NCI-H187 (cell line): ENCODE data around the gene F12.
A peak's percentile ranks its signal among the peaks of the same experiment; 100 is the strongest.

ENCODE experiments used
- DNase-seq, 2 experiments: peaks; one replicate each; lab custom pipeline; 2025; lab: John Stamatoyannopoulos, UW

The F12 gene

GRCh38 chr5:177409043-177409801 lies at the start of gene F12:
Gene F12, minus strand, starts transcription at chr5:177409564. Its CDS starts 37 bp downstream, at chr5:177409527.
- DNase-seq, result no peak

DNA sequence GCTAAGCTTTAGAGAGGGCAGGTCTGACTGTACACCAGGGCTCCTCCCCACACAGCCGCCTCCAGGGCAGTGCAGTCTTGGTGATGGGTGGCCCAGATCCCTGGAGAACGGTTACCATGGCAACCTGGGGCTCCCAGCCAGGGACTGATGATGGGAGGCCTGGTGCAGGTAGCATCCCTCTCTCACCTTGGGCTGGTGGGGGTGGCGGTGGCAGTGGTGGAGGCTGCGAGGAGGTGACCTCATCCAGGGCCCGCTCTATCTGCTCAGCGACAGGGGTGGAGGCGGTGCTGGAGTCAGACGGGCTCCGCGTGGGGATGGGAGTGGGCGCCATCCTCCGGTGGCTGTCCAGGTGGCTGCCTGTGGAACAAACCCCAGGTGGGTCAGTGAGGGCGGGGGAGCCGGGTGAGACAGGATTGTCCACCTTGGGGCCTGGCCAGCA lies 49.6 kb upstream of the F12 start:
- DNase-seq, result no peak

GRCh38 chr5:177457852-177458681 lies 48.7 kb upstream of the F12 start:
- no peak for DNase-seq

GRCh38 chr5:177456976-177457851 lies 47.9 kb upstream of the F12 start:
- DNase-seq, result peak; percentile 13 to 74

DNA sequence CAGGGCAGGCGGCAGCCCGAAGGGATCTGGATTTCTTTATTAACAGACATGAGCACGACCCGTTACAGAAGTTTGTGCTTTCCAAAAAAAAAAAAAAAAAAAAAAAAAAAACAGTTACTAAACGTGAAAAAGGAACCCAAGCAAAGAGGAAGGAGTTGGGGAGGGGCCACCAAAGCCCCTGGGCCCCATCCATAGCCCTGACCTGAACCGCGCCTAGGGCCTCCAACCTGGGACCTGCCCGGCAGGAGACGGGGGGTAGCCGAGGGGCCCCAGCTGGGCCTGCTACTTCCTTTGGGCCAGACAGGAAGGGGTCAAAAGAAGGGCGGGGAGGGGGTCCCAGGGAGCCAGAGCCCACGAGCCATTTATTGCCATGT lies 47.2 kb upstream of the F12 start:
- DNase-seq, result no peak

GRCh38 chr5:177455661-177456590 lies 46.6 kb upstream of the F12 start:
- DNase-seq, result peak; percentile 85 to 86

- DNase-seq, result peak; percentile 51 to 65
Observed at GRCh38 chr5:177455036-177455660, 45.8 kb upstream of the F12 start.

DNA sequence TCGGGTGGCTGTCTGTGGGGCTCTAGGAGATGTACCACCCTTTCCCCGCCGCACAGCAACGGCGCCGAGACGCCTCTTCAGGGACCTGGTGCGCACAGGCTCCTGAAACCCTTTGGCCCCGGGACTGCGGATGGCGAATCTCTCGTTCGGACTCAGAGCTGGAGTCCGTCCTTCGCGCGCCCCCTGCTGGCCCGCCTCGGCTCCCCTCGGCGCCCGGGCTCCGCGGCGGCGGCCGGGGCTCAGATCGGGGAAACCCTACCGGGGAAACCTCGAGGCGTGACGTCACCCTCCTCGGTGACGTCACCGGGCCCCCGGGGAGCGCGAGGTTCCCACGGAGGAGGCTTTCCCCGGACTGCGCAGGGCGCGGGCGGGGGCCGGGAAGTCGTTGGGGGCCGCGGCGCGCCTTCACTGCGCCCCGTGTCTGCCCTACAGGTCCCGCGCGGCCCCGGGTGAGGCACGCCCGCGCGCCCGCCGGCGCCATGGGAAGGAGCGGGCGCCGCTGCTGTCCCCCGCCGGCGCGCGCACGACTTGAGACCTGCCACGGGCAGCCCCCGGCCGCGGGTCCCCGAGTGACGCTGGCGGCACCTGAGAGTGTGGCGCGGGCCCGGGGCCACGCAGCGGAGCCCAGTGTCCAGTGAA lies 45.2 kb upstream of the F12 start:
- peak; percentile 70 to 86 for DNase-seq

GRCh38 chr5:177453852-177454396 lies 44.6 kb upstream of the F12 start:
- DNase-seq, result no peak

GRCh38 chr5:177452688-177453638 lies 43.6 kb upstream of the F12 start:
- no peak for DNase-seq

DNA sequence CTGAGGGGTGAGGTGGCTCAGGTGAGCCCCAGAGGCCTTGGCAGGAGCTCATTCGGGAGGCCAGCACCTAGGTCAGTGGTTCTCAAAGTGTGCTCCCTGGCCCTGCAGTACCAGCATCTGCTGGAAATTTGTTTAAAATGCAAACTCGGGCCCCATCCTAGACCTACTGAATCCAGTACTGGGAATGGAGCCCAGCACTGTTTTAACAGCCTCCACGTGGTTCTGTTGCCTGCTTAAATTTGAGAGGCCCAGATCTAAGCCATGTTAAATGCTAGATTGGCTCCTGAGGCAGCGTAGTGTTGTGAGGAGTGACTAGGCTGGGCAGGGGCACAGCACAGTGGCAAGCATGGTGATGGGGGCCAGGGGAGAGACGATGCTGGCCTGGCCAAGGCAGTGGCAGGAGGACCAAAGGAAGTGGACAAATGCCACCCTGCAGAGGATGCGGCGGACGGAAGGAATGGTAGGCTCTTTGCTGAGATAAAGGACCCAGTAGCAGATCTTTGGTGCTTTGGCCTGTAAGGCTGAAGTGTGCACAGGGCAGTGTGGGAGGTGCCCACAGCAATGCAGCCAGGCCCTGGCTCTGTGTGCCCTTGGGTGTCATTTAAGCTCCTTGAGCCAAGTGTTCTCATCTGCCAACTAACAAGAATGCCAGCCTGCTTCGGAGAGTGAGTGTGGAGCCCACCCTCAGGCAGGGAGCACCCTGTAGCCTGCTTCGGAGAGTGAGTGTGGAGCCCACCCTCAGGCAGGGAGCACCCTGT lies 41.5 kb upstream of the F12 start:
- DNase-seq, result no peak

GRCh38 chr5:177449140-177450061 lies 40.0 kb upstream of the F12 start:
- no peak for DNase-seq

- no peak for DNase-seq
Observed at GRCh38 chr5:177448244-177448950, 39.0 kb upstream of the F12 start.

DNA sequence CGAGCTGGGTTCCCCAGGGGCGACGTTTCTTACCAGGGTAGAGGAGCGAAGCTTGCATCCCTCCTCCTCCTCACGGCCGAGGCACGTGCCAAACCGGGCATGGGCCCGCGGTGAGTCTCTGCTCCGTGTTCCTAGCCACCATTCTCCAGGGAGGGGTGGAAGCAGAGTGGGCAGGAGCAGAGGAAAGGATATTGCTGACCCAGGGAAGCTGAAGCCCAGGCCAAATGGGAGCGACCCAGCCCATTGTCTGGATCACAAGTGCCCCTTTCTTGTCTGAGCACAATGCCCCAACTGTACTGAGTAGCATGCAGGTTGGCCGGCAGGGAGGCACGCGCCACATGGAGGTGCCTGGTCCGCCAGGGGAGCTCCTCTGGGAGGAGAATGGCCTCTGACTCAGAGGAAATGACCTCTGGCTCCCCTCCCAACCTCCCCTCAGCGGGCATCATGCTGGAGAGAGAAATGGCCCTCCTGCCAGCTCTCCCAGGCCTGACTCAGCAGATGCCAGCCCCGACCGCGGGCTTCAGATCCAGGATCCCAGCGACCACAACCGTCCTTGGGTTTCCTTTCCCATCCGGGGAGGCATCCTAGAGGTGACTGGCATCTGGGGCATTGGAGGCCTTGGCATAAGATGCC lies 38.4 kb upstream of the F12 start:
- DNase-seq, result no peak

- DNase-seq, result peak in 1 of 2 experiments; percentile 33
Observed at GRCh38 chr5:177447066-177447610, 37.8 kb upstream of the F12 start.
